GM10266 (cell line): ENCODE results near the gene CPN1.
A peak's percentile ranks its signal among the peaks of the same experiment; 100 is the strongest.

Source experiments
- DNase-seq: peaks from one replicate; pipeline ENCODE4 v3.0.0; 2012; ENCODE audit errors: extremely low spot score
- TF ChIP-seq, protein P1 (sequence below): IDR thresholded peaks from 2 replicates; pipeline ENCODE4 v1.5.1; 2012; ENCODE audit warnings: mild to moderate bottlenecking, low read depth; ENCODE audit not compliant: control insufficient read depth, insufficient read depth; ENCODE audit errors: missing control alignments

The CPN1 gene

DNA sequence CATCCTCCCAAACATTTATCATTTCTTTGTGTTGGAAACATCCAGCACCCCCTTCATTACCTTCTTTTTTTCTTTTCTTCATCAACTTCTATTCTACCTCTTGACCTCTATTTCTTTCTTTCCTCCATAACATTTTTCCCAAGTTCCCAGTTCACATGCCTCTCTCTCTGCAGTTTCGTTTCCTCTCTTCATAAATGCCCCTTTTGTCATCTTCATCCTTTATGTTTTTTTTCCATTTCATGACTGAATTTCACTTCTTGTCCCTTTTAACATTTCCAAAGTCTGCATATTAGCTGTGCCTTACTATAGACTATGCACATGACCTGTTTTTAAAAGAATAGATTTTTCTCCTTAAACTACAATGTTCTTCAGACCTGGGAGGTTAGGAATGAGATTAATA is 23.7 kb downstream of the CPN1 start:
- TF ChIP-seq, protein P1, sequence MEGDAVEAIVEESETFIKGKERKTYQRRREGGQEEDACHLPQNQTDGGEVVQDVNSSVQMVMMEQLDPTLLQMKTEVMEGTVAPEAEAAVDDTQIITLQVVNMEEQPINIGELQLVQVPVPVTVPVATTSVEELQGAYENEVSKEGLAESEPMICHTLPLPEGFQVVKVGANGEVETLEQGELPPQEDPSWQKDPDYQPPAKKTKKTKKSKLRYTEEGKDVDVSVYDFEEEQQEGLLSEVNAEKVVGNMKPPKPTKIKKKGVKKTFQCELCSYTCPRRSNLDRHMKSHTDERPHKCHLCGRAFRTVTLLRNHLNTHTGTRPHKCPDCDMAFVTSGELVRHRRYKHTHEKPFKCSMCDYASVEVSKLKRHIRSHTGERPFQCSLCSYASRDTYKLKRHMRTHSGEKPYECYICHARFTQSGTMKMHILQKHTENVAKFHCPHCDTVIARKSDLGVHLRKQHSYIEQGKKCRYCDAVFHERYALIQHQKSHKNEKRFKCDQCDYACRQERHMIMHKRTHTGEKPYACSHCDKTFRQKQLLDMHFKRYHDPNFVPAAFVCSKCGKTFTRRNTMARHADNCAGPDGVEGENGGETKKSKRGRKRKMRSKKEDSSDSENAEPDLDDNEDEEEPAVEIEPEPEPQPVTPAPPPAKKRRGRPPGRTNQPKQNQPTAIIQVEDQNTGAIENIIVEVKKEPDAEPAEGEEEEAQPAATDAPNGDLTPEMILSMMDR: no peak
- DNase-seq: no peak

DNA sequence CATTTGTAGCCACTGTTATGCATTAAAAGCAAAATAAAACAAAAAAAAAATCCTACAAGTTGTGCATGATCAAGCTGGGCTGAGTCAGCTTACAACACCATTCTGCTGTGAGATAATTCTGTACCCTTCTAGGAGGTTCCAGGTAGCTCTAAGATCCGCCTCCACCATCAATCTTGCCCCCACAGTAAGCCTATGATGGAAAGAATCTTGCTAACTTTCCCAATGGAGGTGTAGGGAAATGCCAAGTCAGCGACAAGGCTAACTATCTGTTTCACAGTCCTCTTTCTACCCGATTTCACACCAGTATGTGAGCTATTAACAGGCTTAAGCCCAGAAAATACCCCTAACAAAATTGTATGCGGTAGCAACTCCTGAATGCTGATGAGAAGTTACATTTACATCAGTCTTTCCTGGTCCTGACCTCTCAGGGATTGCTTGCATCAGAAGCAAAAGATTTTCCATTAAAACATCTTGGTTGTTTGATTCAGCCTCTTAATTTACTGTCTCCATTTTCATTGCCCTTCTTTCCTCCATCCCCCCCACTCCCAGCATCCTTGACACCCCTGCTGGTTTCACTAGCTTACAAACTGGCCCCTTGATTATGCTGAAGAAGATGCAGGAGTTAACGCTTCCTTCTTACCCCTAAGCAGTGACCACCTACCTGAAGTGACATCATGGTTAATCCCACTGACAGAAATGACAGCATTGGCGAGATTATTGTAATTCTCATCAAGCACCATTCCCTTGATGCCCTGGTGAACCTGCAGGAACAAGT is 27.8 kb downstream of the CPN1 start:
- DNase-seq: no peak
- TF ChIP-seq, protein P1: no peak

DNA sequence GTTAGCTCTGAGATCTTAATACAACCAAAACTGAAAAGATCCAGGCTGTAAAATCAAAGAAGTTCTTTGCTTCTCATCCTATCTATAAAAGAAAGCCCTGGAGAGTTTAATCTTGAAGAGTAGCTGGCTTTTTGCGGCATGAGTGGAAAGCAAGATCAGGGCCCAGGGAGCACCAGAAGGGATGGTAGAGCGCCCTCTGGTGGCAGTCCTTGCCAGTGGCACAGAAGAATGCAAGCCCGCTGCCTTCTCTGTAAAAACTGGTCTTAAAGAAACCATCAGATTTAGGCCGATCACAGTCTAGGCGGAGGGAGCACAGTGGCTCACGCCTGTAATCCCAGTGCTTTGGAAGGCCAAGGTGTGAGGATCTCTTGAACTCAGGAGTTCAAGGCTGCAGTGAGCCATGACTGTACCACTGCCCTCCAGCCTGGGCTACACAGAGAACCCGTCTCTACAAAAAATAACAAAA is 35.6 kb downstream of the CPN1 start:
- peak; percentile 70 for DNase-seq
- TF ChIP-seq, protein P1: peak; percentile 93

DNA sequence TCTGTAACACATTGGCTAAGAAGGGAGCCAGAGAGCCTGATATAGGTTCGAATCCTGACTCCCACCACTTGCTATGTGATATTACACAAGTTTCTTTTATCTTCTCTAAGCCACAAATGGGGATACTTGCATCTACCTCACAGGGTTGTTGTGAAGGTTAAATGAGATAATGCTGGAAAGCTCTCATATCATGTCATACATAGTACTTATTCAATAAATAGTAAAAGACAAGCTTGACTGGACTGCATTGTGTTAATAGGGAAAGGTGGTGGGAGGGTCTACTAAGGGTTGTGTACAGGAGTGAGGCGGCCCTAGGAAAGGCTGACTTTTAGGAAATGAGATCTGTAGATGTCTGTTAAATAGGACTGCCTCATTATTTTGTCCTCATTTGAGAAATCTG is 36.1 kb downstream of the CPN1 start:
- TF ChIP-seq, protein P1: no peak

DNA sequence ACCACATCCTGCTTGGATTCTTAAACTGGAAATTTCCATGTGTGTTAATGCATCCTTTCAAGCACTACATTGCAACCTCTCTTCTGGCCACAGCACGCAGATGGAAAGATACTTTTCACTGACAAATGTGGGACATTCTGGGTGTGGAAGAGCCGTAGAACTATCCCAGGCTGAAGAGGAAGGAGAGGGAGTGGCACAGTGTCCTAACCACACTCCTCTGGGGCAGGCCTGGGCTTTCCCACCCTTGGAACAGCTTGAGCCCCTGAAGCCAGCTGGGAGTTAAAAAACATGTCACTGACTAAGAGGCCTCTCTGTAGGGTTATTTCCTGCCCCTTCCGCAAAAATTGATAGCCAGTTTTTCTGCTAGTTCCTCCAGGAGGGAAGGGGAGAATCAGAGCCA is 37.9 kb downstream of the CPN1 start:
- TF ChIP-seq, protein P1: no peak

More for the DNA sequence above, 36.1 kb downstream of the CPN1 start:
- DNase-seq: no peak

DNA sequence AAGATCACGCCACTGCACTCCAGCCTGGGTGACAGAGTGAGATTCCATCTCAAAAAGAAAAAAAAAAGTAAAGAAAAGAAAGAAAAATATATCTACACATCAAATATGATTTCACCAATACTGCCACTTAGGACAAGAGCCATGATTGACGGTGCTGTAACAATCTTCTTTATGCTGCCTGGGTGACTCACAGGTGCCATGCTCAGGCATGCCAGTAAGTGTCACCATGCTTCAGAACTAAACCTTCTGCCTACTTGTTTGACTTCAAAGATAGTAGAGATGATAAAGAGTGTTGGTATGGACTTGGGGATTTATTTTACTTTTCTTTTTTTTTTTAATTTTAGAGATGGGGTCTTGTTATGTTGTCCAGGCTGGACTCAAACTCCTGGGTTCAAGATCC is 38.3 kb downstream of the CPN1 start:
- no peak for DNase-seq
- TF ChIP-seq, protein P1: no peak

More for the DNA sequence above, 37.9 kb downstream of the CPN1 start:
- no peak for DNase-seq

DNA sequence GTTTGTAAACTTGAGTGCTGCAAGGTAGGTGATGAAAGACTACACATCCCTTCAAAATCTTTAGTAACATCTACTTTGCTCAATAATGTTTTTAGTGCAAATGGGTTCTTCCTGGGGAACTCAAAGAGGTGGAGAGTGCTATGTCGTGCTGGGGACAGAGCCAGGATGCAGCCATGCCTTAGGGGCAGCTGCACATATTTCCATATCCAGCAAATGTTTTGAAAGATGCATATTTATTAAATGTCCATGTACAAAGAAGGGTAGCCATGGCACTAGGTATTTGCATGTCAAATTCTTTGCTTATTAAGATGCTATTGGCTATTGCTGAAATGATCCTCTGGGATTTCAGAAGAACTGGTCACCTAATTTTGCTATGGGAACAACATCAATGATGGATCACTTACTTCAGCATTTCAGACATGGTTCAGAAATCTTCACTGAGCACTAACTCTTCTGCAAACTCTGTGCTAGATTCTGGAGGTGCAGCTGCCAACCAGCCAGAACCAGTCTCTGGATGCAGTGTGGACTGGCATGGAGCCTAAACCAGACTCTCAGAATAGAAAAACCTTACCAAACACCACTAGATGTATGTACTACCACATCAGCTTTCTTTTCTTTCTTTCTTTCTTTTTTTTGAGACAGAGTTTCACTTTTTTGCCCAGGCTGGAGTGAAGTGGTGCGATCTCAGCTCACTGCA is 40.2 kb downstream of the CPN1 start:
- TF ChIP-seq, protein P1: no peak
- no peak for DNase-seq
